NK-92 (cell line): ENCODE measurements around the gene FGD4.
"Not testable (repeated sequence)": the region's sequence is repeated elsewhere in the genome, so short reads cannot be mapped to it uniquely, and the experiment has no call there.

ENCODE experiments used
- DNase-seq: peaks from one replicate; lab custom pipeline; 2025; ENCODE audit not compliant: unreplicated experiment; lab: John Stamatoyannopoulos, UW

The FGD4 gene

DNA sequence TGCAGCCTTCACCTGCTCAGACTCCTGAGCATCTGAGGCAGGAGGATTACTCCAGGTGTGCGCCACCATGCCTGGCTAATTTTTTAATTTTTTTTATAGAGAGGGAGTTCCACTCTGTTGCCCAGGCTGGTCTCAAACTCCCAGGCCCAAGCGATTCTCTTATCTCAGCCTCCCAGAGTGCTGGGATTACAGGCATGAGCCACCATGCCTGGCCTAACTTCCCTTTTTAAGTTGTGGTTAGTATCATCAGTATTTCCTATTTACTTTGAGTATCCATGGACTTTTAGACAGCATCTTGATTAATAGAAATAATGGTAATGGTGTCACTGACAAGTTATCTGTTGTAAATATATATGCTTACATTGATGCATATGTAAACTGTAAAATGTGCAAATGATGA is 116.9 kb downstream of the FGD4 start:
- DNase-seq: no peak

GRCh38 chr12:32517966-32518365 is 118.6 kb downstream of the FGD4 start:
- DNase-seq: no peak

DNA sequence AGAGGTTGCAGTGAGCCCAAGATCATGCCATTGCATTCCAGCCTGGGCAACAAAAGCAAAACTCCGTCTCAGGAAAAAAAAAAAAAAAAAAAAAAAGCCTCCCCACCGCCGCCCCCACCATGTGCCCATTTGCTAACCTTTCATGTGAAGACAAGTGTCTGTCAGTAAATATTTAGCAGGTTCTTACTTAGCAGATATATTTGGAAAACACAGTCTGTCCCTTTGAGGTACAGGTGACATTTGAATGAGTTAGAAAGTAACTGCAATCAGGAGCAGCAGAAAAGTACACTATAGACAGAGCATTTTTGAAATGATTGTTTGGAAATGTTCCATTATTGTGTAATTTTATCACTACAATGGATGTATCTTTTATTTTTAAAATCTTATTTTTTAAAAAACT is 119.7 kb downstream of the FGD4 start:
- no peak for DNase-seq

DNA sequence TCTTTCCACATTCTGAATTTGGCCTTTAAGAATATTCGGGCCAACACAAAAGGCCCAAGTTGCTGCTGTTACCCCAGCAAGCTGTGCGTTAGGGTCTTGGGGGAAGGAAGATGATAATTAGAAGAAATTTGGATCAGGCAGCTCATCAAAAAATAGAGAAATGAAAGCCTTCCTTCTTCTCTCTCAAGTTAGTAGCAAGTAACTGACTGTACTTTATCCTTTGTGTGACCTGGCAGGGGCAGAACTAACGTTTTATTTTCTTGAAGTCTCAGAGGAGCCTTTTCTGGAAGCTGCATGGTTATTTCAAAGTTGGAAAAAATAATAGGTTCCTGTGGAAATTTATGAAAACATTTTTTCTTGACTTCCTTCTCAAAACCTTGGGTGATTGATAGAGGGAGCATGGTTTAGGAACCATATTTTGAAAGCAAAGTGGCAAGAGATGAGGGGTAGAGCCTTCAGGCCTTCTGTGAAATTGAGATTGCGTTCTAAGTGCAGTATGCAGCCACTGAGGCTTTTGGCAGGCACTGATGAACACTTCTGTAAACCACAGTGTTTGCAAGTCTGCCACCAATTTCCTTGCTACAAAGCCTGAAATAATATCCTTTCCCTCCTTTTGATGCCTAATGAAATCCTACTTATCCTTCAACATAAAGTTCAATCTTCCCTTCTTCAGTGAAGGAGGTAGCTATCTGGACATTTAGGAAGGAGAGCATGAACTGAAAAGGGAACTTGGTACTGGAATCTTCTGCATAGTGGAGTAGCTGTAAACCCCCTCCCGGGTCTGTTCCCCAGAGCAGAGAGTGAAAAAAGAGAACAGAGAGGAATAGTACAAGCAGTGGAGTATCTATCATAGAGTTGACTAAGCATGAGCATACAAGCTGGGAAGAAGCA is 123.2 kb downstream of the FGD4 start:
- no peak for DNase-seq

- DNase-seq: not testable (repeated sequence)
These were observed 126.4 kb downstream of the FGD4 start for GRCh38 chr12:32525802-32526201.

DNA sequence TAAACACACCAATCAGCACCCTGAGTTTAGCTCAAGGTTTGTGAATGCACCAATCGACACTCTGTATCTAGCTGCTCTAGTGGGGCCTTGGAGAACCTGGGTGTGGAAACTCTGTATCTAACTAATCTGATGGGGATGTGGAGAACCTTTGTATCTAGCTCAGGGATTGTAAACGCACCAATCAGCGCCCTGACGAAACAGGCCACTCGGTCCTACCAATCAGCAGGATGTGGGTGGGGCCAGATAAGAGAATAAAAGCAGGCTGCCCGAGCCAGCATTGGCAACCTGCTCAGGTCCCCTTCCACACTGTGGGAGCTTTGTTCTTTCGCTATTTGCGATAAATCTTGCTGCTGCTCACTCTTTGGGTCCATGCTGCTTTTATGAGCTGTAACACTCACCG is 127.0 kb downstream of the FGD4 start:
- DNase-seq: not testable (repeated sequence)

GRCh38 chr12:32532422-32532821 is 133.1 kb downstream of the FGD4 start:
- no peak for DNase-seq

- DNase-seq: no peak
These were observed 133.6 kb downstream of the FGD4 start for GRCh38 chr12:32532951-32533350.

GRCh38 chr12:32533506-32533905 is 134.1 kb downstream of the FGD4 start:
- DNase-seq: not testable (repeated sequence)

DNA sequence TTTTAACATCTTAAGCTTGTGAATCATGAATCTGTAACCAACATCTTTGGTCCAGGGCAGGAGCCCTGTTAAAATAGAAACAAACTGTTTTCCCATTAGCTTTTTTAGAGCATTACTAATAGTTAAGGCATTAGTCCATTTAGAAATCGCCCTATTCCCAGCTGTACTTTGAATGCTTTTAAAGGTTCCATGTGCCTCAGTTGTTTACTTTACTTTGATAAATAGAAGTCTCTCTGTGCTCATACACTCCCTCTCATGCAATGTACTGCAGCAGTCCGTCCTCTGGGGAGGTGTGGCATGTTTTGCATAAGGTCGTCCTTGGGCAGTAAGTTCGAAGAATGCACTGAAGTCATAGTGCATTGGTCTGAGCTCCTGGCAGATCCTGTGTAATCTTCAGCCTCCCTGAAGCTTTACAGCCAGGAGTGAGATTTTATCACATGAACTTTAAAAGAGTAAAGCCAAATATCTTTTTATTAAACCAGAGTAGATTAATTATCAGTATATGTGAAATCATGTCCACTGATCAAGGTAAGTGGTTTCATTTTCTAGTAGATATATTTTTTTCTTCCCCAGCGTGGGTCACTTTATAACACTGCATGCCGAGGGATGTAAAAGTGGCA is 134.7 kb downstream of the FGD4 start:
- no peak for DNase-seq

GRCh38 chr12:32534698-32535097 is 135.3 kb downstream of the FGD4 start:
- DNase-seq: no peak

GRCh38 chr12:32535288-32535999 is 136.1 kb downstream of the FGD4 start:
- DNase-seq: no peak

DNA sequence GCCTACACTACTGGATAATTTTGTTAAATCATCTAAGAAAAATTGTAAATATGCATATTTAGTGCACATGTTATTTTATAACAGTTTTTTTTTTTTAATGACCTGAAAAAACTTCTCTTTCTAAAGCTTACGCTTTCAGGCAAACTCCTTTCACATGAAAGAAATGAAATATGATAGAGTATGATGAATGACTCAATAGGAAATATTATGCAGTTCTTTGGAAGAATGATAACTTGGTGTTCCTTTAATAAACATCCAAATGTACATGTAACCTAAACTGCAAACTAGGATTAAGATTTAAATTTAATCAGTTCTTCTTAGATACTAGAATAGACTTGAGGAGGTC is 136.6 kb downstream of the FGD4 start:
- DNase-seq: no peak

- DNase-seq: no peak
These were observed 142.5 kb downstream of the FGD4 start for GRCh38 chr12:32541754-32542374.

DNA sequence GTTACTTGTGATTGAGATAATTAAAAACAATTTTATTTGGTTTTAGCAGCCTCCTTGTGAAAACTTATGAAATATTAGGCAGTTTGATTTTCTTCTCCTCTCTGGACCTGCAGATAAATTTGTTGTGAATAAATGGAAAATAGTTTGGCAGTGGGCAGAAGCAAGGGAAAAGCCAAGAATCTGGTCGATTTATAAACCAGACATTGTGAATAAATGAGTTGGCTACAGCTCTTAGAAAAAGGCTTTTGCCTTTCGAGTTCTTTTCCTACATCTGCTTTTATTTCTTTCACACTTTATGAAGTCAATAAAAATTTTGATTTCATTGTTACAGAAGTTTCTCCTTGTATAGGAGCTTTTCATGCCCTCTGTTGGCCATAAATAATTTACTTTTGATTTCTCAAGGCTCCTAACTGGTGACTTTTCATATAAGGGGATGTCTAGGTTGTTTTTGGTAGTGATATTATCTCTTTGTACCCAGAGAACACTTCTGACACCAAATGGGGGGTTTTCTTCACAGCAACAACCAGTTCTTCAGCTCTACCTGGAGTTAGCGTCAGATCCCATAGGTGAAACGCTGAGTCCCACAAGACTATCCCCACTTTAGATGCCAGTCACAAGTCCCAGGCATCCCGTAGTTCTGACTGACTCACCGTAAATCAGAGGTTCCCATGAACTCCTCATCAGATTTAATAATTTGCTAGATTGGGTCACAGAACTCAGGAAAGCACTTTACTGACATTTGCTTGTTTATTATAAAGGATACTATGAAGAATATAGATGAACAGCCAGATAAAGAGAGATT is 143.3 kb downstream of the FGD4 start:
- no peak for DNase-seq

GRCh38 chr12:32544893-32545292 is 145.5 kb downstream of the FGD4 start:
- no peak for DNase-seq

GRCh38 chr12:32545413-32545980 is 146.1 kb downstream of the FGD4 start:
- DNase-seq: no peak

- DNase-seq: no peak
These were observed 146.9 kb downstream of the FGD4 start for GRCh38 chr12:32546272-32546671.

- DNase-seq: no peak
These were observed 149.4 kb downstream of the FGD4 start for GRCh38 chr12:32548691-32549281.

GRCh38 chr12:32549675-32550079 is 150.3 kb downstream of the FGD4 start:
- DNase-seq: no peak
